Measurements from ENCODE around the gene VAV1.

The VAV1 gene

GRCh38 chr19:6864325-6864940 is 91.9 kb downstream of the VAV1 start:
- no peak overlapping the region for H2AFZ ChIP-seq (ENCODE audit: low read length)
- H3K9ac ChIP-seq (ENCODE audit: low read depth, low read length, poor library complexity) = no peak overlapping the region
- H3K4me1 ChIP-seq (ENCODE audit: control insufficient read depth in 2 of 2, insufficient read depth in 1 of 2, low read depth in 1 of 2, low read length in 2 of 2) = no peaks in the 10 kb centered on the region
- no peak overlapping the region for H2BK12ac ChIP-seq (ENCODE audit: low read length)
- no peak overlapping the region for H2BK15ac ChIP-seq (ENCODE audit: low read length)
- no peak overlapping the region for H4K91ac ChIP-seq (ENCODE audit: low read depth, low read length, poor library complexity)
- no peak for DNase-seq (ENCODE audit: low spot score)
- no peak overlapping the region for H3K4ac ChIP-seq (ENCODE audit: low read length)
- H2AK5ac ChIP-seq (ENCODE audit: low read depth, low read length) = no peak overlapping the region
- H3K23ac ChIP-seq (ENCODE audit: low read depth, low read length, poor library complexity) = no peak overlapping the region
- H3K4me3 ChIP-seq (ENCODE audit: low read length in 2 of 2) = no peak overlapping the region
- no peak overlapping the region for H2BK120ac ChIP-seq (ENCODE audit: low read depth, low read length)
- H3K14ac ChIP-seq (ENCODE audit: low read length) = no peak overlapping the region
- no peaks in the 10 kb centered on the region for H3K9me3 ChIP-seq (replicated peaks in 1 of 2; ENCODE audit: control insufficient read depth in 2 of 2, insufficient read depth in 1 of 2, low read depth in 1 of 2, low read length in 2 of 2)
- WGBS, 2 donors (ENCODE audit: extremely low coverage in 2 of 2, insufficient read length in 2 of 2, insufficient replicate concordance in 1 of 2) = no CpG with 5 or more reads among the region's 9 CpGs
- no peaks in the 10 kb centered on the region for H3K79me1 ChIP-seq (ENCODE audit: low read depth, low read length)
- H3K27me3 ChIP-seq (ENCODE audit: control insufficient read depth in 3 of 3, insufficient read depth in 3 of 3, low read depth in 1 of 3, low read length in 3 of 3) = peaks cover 0 to 5% (median 0%) of the 10 kb centered on the region in 3 experiments
- no peak overlapping the region for H3K27ac ChIP-seq (replicated peaks; ENCODE audit: low read length)
- no peak overlapping the region for H4K8ac ChIP-seq (ENCODE audit: low read depth, low read length)
- H2BK5ac ChIP-seq (ENCODE audit: low read length) = no peak overlapping the region
- H3K36me3 ChIP-seq (replicated peaks in 1 of 2; ENCODE audit: control insufficient read depth in 2 of 2, insufficient read depth in 2 of 2, low read length in 2 of 2) = no peaks in the 10 kb centered on the region
- H3K18ac ChIP-seq (ENCODE audit: low read length) = no peak overlapping the region
- no peak overlapping the region for H3K4me2 ChIP-seq (ENCODE audit: insufficient read depth, low read length, poor library complexity, severe bottlenecking)

- Histone ChIP-seq H3K4me1 (ENCODE audit: control insufficient read depth in 2 of 2, insufficient read depth in 1 of 2, low read depth in 1 of 2, low read length in 2 of 2) (no peaks in the 10 kb centered on the region), H2BK15ac (ENCODE audit: low read length) (no peak overlapping the region), H3K79me1 (ENCODE audit: low read depth, low read length) (no peaks in the 10 kb centered on the region), H3K9me3 (replicated peaks in 1 of 2; ENCODE audit: control insufficient read depth in 2 of 2, insufficient read depth in 1 of 2, low read depth in 1 of 2, low read length in 2 of 2) (no peaks in the 10 kb centered on the region), H2BK120ac (ENCODE audit: low read depth, low read length) (no peak overlapping the region), H3K18ac (ENCODE audit: low read length) (no peak overlapping the region), H4K91ac (ENCODE audit: low read depth, low read length, poor library complexity) (no peak overlapping the region), H2AK5ac (ENCODE audit: low read depth, low read length) (no peak overlapping the region), H2AFZ (ENCODE audit: low read length) (no peak overlapping the region), H3K14ac (ENCODE audit: low read length) (no peak overlapping the region), H3K4ac (ENCODE audit: low read length) (no peak overlapping the region), H2BK12ac (ENCODE audit: low read length) (no peak overlapping the region), H3K23ac (ENCODE audit: low read depth, low read length, poor library complexity) (no peak overlapping the region), H3K36me3 (replicated peaks in 1 of 2; ENCODE audit: control insufficient read depth in 2 of 2, insufficient read depth in 2 of 2, low read length in 2 of 2) (no peaks in the 10 kb centered on the region), H2BK5ac (ENCODE audit: low read length) (no peak overlapping the region), H3K9ac (ENCODE audit: low read depth, low read length, poor library complexity) (no peak overlapping the region), H3K27me3 (ENCODE audit: control insufficient read depth in 3 of 3, insufficient read depth in 3 of 3, low read depth in 1 of 3, low read length in 3 of 3) (peaks cover 0 to 5% (median 0%) of the 10 kb centered on the region in 3 experiments), H4K8ac (ENCODE audit: low read depth, low read length) (no peak overlapping the region), H3K4me3 (ENCODE audit: low read length in 2 of 2) (no peak overlapping the region), H3K4me2 (ENCODE audit: insufficient read depth, low read length, poor library complexity, severe bottlenecking) (no peak overlapping the region), H3K27ac (replicated peaks; ENCODE audit: low read length) (no peak overlapping the region)
- no CpG with 5 or more reads among the region's 10 CpGs for WGBS, 2 donors (ENCODE audit: extremely low coverage in 2 of 2, insufficient read length in 2 of 2, insufficient replicate concordance in 1 of 2)
- no peak for DNase-seq (ENCODE audit: low spot score)
These were observed 93.3 kb downstream of the VAV1 start for GRCh38 chr19:6865849-6866248.

GRCh38 chr19:6866741-6867151 is 94.2 kb downstream of the VAV1 start:
- Histone ChIP-seq H3K4me2 (ENCODE audit: insufficient read depth, low read length, poor library complexity, severe bottlenecking) (no peak overlapping the region), H3K14ac (ENCODE audit: low read length) (no peak overlapping the region), H3K4me1 (ENCODE audit: control insufficient read depth in 2 of 2, insufficient read depth in 1 of 2, low read depth in 1 of 2, low read length in 2 of 2) (no peaks in the 10 kb centered on the region), H4K8ac (ENCODE audit: low read depth, low read length) (no peak overlapping the region), H2AK5ac (ENCODE audit: low read depth, low read length) (no peak overlapping the region), H2BK15ac (ENCODE audit: low read length) (no peak overlapping the region), H3K9me3 (replicated peaks in 1 of 2; ENCODE audit: control insufficient read depth in 2 of 2, insufficient read depth in 1 of 2, low read depth in 1 of 2, low read length in 2 of 2) (no peaks in the 10 kb centered on the region), H2BK120ac (ENCODE audit: low read depth, low read length) (no peak overlapping the region), H2BK12ac (ENCODE audit: low read length) (no peak overlapping the region), H2AFZ (ENCODE audit: low read length) (no peak overlapping the region), H3K4me3 (ENCODE audit: low read length in 2 of 2) (no peak overlapping the region), H2BK5ac (ENCODE audit: low read length) (no peak overlapping the region), H4K91ac (ENCODE audit: low read depth, low read length, poor library complexity) (no peak overlapping the region), H3K18ac (ENCODE audit: low read length) (no peak overlapping the region), H3K27me3 (ENCODE audit: control insufficient read depth in 3 of 3, insufficient read depth in 3 of 3, low read depth in 1 of 3, low read length in 3 of 3) (peaks cover 0 to 5% (median 0%) of the 10 kb centered on the region in 3 experiments), H3K27ac (replicated peaks; ENCODE audit: low read length) (no peak overlapping the region), H3K23ac (ENCODE audit: low read depth, low read length, poor library complexity) (no peak overlapping the region), H3K36me3 (replicated peaks in 1 of 2; ENCODE audit: control insufficient read depth in 2 of 2, insufficient read depth in 2 of 2, low read length in 2 of 2) (no peaks in the 10 kb centered on the region), H3K9ac (ENCODE audit: low read depth, low read length, poor library complexity) (no peak overlapping the region), H3K4ac (ENCODE audit: low read length) (no peak overlapping the region), H3K79me1 (ENCODE audit: low read depth, low read length) (no peaks in the 10 kb centered on the region)
- WGBS, 2 donors (ENCODE audit: extremely low coverage in 2 of 2, insufficient read length in 2 of 2, insufficient replicate concordance in 1 of 2) = no CpG with 5 or more reads among the region's 6 CpGs
- no peak for DNase-seq (ENCODE audit: low spot score)

GRCh38 chr19:6868351-6868750 is 95.8 kb downstream of the VAV1 start:
- DNase-seq (ENCODE audit: low spot score) = no peak
- H2BK12ac ChIP-seq (ENCODE audit: low read length) = no peak overlapping the region
- peaks cover 0 to 5% (median 0%) of the 10 kb centered on the region in 3 experiments for H3K27me3 ChIP-seq (ENCODE audit: control insufficient read depth in 3 of 3, insufficient read depth in 3 of 3, low read depth in 1 of 3, low read length in 3 of 3)
- no peak overlapping the region for H2AK5ac ChIP-seq (ENCODE audit: low read depth, low read length)
- WGBS, 2 donors (ENCODE audit: extremely low coverage in 2 of 2, insufficient read length in 2 of 2, insufficient replicate concordance in 1 of 2) = no CpG with 5 or more reads among the region's 4 CpGs
- H4K91ac ChIP-seq (ENCODE audit: low read depth, low read length, poor library complexity) = no peak overlapping the region
- no peak overlapping the region for H2BK120ac ChIP-seq (ENCODE audit: low read depth, low read length)
- no peak overlapping the region for H3K14ac ChIP-seq (ENCODE audit: low read length)
- H3K9me3 ChIP-seq (replicated peaks in 1 of 2; ENCODE audit: control insufficient read depth in 2 of 2, insufficient read depth in 1 of 2, low read depth in 1 of 2, low read length in 2 of 2) = no peaks in the 10 kb centered on the region
- H3K4ac ChIP-seq (ENCODE audit: low read length) = no peak overlapping the region
- no peak overlapping the region for H3K23ac ChIP-seq (ENCODE audit: low read depth, low read length, poor library complexity)
- H2BK15ac ChIP-seq (ENCODE audit: low read length) = no peak overlapping the region
- H4K8ac ChIP-seq (ENCODE audit: low read depth, low read length) = no peak overlapping the region
- no peak overlapping the region for H3K18ac ChIP-seq (ENCODE audit: low read length)
- H3K4me3 ChIP-seq (ENCODE audit: low read length in 2 of 2) = no peak overlapping the region
- no peak overlapping the region for H3K4me2 ChIP-seq (ENCODE audit: insufficient read depth, low read length, poor library complexity, severe bottlenecking)
- H2AFZ ChIP-seq (ENCODE audit: low read length) = no peak overlapping the region
- H3K27ac ChIP-seq (replicated peaks; ENCODE audit: low read length) = no peak overlapping the region
- no peak overlapping the region for H3K9ac ChIP-seq (ENCODE audit: low read depth, low read length, poor library complexity)
- H3K79me1 ChIP-seq (ENCODE audit: low read depth, low read length) = no peaks in the 10 kb centered on the region
- no peaks in the 10 kb centered on the region for H3K36me3 ChIP-seq (replicated peaks in 1 of 2; ENCODE audit: control insufficient read depth in 2 of 2, insufficient read depth in 2 of 2, low read length in 2 of 2)
- no peaks in the 10 kb centered on the region for H3K4me1 ChIP-seq (ENCODE audit: control insufficient read depth in 2 of 2, insufficient read depth in 1 of 2, low read depth in 1 of 2, low read length in 2 of 2)
- no peak overlapping the region for H2BK5ac ChIP-seq (ENCODE audit: low read length)

Data from neuronal stem cell (in vitro differentiated cells).